ENCODE results near the gene MBP. TPM values are rescaled to one million over a fixed set of nuclear protein-coding genes. Genes with fewer than 3 reads are reported as not detected.
A peak's percentile ranks its signal among the peaks of the same experiment; 100 is the strongest.

The MBP gene
- total RNA-seq, 2 donors from 2014 or later, result 41.7 to 42.2 TPM

DNA sequence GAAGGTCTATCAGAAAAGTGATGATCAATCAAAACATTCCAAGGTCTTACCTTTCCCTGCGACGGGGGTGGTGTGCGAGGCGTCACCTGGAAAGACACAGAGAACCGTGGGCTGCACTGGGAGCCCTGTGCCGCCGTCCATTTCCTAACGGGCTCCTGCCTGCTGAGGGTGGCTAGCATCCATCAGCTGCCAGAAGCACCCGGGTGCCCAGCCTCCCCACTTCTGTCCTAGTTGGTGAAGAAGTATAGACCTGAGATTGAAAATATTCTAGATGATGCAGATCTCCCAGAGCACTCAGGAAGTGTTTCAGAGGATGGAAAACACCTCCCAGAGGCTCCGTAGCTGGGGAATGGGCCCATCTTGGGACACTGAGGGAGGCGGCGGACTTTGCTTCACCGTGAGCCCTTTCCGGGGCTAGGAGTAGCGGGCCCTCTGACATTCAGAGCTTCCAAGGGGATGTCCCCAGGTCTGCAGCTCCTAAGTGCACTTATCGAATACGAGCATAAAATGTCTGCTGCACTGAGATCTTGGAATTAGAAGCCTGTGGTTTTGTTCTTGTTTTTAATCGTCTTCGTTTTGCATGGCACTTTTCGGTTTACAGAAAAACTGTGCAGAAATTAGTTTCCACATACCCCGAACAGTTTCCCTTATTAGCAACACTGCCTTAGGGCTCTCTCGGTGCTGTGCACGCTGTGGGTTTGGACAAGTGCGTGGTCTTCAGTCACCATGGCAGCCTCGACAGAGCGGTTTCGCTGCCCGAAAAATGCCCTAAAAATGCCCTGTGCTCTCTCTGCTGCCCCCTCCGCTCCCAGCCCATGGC is 143.5 kb downstream of the MBP start:
- no peak overlapping the region for H3K4me3 ChIP-seq
- no peaks in the 10 kb centered on the region for H3K4me1 ChIP-seq (ENCODE audit: control insufficient read depth in 1 of 2, low read depth in 2 of 2)
- DNase-seq (ENCODE audit: low spot score), result no peak
- ATAC-seq (ENCODE audit: insufficient number of reproducible peaks, low FRiP score, low read depth), result no peak
- H3K9me3 ChIP-seq, result no peaks in the 10 kb centered on the region
- TF ChIP-seq, protein P1, sequence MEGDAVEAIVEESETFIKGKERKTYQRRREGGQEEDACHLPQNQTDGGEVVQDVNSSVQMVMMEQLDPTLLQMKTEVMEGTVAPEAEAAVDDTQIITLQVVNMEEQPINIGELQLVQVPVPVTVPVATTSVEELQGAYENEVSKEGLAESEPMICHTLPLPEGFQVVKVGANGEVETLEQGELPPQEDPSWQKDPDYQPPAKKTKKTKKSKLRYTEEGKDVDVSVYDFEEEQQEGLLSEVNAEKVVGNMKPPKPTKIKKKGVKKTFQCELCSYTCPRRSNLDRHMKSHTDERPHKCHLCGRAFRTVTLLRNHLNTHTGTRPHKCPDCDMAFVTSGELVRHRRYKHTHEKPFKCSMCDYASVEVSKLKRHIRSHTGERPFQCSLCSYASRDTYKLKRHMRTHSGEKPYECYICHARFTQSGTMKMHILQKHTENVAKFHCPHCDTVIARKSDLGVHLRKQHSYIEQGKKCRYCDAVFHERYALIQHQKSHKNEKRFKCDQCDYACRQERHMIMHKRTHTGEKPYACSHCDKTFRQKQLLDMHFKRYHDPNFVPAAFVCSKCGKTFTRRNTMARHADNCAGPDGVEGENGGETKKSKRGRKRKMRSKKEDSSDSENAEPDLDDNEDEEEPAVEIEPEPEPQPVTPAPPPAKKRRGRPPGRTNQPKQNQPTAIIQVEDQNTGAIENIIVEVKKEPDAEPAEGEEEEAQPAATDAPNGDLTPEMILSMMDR (IDR thresholded peaks at IDR 0.05), result no peak
- no peaks in the 10 kb centered on the region for H3K27me3 ChIP-seq (replicated peaks; ENCODE audit: insufficient read depth)
- H3K36me3 ChIP-seq, result no peaks in the 10 kb centered on the region
- peak overlapping the region in 1 of 2 donors; percentile 38 for H3K27ac ChIP-seq

DNA sequence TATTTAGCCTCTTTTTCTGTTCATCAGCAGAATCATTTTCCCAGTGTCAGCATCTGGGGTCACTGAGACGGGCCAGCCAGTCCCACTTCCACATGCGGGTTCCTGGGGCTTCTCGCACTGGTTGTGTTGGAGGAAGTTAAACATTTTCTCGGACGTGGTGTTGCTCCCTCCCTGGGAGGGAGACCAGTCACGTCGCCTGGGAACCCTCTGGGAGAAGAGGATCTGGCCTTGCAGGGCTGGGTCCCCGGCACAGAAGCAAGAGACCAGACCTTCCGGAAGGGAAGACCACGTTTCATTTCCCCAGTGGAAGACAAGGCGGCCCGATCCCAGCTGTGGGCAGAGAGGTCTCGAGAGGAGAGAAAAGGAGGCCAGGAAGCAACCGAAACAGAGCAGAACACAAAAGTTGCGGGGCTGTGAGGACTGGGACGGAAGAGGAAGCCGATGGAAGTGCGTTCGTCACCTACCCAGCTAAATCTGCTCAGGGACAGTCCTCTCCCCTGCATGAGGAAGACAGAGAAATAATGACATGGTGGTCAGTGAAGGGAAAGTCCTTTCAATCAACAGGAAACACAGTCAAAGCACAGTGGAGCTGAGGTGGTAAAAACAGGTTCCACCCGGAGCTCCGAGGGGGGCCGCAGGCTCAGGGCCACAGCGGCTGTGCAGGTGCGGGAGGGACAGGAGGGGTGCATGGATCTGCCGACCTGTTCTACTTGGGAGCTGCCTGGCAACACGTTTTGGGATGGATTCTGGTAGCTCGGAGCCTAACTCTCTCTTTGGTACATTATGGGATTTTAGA is 144.4 kb downstream of the MBP start:
- no peak for ATAC-seq (ENCODE audit: insufficient number of reproducible peaks, low FRiP score, low read depth)
- Histone ChIP-seq H3K27me3 (replicated peaks; ENCODE audit: insufficient read depth) (no peaks in the 10 kb centered on the region), H3K4me3 (peak overlapping the region; percentile 31), H3K36me3 (no peaks in the 10 kb centered on the region), H3K4me1 (ENCODE audit: control insufficient read depth in 1 of 2, low read depth in 2 of 2) (no peaks in the 10 kb centered on the region), H3K9me3 (no peaks in the 10 kb centered on the region), H3K27ac (peak overlapping the region in 1 of 2 donors; percentile 38)
- DNase-seq (ENCODE audit: low spot score), result no peak
- TF ChIP-seq, protein P1 (IDR thresholded peaks at IDR 0.05), result no peak

DNA sequence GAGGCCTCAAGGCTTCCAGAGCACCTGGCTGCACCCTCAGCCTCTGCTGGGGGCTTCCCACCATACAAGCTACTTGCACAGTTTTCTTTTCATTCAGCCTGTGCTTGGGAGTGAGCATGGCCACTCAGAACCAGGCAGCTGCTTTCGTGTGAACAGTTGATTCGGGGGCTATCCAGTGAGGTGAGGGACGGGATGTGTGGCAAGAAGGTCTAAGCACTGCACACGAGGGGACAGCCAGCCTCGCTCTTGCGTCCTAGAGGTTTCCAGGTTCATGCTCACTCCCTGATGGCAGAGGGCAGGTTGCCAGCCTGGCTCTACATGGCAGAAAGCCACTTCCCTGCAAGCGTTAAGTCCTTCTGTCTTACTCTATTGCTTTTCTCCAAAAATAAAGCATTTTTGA is 146.2 kb downstream of the MBP start:
- DNase-seq (ENCODE audit: low spot score), result no peak
- TF ChIP-seq, protein P1 (IDR thresholded peaks at IDR 0.05), result no peak

DNA sequence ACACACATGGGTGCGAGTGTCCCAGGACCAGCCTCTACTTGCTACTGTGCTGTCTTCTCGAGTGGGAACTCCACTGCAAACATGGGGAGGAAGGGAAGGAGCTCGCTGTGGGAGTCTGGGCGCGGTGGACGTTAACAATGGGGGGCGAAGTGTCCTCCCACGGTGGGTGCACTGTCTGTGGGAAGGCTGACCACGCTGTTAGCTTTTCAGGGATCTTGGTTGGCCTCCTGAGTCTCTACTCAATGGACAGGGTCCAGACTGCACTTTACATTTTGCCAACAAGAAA is 146.7 kb downstream of the MBP start:
- Histone ChIP-seq H3K27me3 (replicated peaks; ENCODE audit: insufficient read depth) (no peaks in the 10 kb centered on the region), H3K36me3 (no peaks in the 10 kb centered on the region), H3K4me3 (no peak overlapping the region), H3K4me1 (ENCODE audit: control insufficient read depth in 1 of 2, low read depth in 2 of 2) (no peaks in the 10 kb centered on the region), H3K27ac (no peak overlapping the region), H3K9me3 (no peaks in the 10 kb centered on the region)
- ATAC-seq (ENCODE audit: insufficient number of reproducible peaks, low FRiP score, low read depth) (no peak), DNase-seq (ENCODE audit: low spot score) (no peak)
- TF ChIP-seq, protein P1 (IDR thresholded peaks at IDR 0.05), result no peak

More for the DNA sequence above, 146.2 kb downstream of the MBP start:
- no peaks in the 10 kb centered on the region for H3K27me3 ChIP-seq (replicated peaks; ENCODE audit: insufficient read depth)
- no peak for ATAC-seq (ENCODE audit: insufficient number of reproducible peaks, low FRiP score, low read depth)
- H3K9me3 ChIP-seq, result no peaks in the 10 kb centered on the region
- H3K4me3 ChIP-seq, result no peak overlapping the region
- no peaks in the 10 kb centered on the region for H3K36me3 ChIP-seq
- H3K4me1 ChIP-seq (ENCODE audit: control insufficient read depth in 1 of 2, low read depth in 2 of 2), result no peaks in the 10 kb centered on the region
- no peak overlapping the region for H3K27ac ChIP-seq

DNA sequence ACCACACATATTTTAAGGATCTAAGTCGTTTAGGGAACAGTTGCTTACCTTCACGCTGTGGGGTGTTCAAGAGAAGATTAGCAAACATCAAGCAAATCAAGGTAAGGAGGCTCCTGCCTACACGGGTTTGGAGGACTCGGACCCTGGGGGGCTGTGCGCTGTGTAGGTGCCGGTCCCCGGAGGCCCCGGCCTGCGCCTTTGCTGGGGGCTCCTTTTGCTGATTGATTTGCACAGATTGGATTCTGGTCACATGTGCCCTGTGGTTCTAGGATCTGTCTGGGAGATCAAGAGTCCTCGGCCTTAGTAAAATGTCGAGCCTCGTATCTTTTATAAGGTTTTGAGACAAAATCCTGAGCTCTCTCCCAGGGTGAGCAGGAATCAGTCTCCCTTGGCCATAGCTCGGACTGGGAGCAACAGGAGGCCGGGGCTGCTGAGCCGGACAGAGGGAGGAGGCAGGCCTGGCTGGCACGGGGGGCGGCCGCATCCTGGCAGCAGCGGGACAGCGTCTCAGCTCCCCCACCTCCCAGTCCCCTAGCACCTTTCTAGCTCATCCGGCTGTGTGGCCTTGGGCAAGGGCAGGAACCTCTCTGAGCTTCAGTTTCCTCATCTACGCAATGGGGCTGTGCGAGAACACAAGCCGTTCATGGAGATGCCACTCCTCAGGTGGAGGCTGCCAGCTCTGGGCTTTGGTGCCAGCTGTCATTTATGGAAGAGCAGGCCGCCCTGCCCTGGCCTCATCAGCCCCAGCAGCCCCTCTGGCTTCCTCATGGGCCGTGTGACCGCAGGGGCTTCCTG is 147.2 kb downstream of the MBP start:
- no peak overlapping the region for H3K4me3 ChIP-seq
- H3K4me1 ChIP-seq (ENCODE audit: control insufficient read depth in 1 of 2, low read depth in 2 of 2), result no peaks in the 10 kb centered on the region
- DNase-seq (ENCODE audit: low spot score) (no peak), ATAC-seq (ENCODE audit: insufficient number of reproducible peaks, low FRiP score, low read depth) (no peak)
- H3K27ac ChIP-seq, result no peak overlapping the region
- no peaks in the 10 kb centered on the region for H3K36me3 ChIP-seq
- TF ChIP-seq, protein P1 (IDR thresholded peaks at IDR 0.05), result no peak
- no peaks in the 10 kb centered on the region for H3K27me3 ChIP-seq (replicated peaks; ENCODE audit: insufficient read depth)
- no peaks in the 10 kb centered on the region for H3K9me3 ChIP-seq

Data from thoracic aorta (tissue), 2 donors.